Right lobe of liver (tissue), 4 donors: ENCODE measurements around the gene EXOSC7.

Experiments
- CTCF ChIP-seq, 4 donors: fragments of 200-600 bp in 3 of 4; fragments of 450-650 bp in 1 of 4; IDR thresholded peaks; one replicate each; pipeline versions ENCODE4 v1.5.1 to v1.8.0; 2016 to 2022; ENCODE audit warnings: antibody characterized with exemption in 4 of 4, mild to moderate bottlenecking in 2 of 4
- POLR2A ChIP-seq: fragments of 450-650 bp; IDR thresholded peaks from one replicate; pipeline ENCODE4 v1.6.1; 2017; ENCODE audit warnings: antibody characterized with exemption, mild to moderate bottlenecking
- donor health status: DM: no; HTN: no; CAD: no.
- donor health status: DM: no; HTN: no; CAD: no.
- donor health status: DM: no; HTN: yes; CAD: no.

DNA sequence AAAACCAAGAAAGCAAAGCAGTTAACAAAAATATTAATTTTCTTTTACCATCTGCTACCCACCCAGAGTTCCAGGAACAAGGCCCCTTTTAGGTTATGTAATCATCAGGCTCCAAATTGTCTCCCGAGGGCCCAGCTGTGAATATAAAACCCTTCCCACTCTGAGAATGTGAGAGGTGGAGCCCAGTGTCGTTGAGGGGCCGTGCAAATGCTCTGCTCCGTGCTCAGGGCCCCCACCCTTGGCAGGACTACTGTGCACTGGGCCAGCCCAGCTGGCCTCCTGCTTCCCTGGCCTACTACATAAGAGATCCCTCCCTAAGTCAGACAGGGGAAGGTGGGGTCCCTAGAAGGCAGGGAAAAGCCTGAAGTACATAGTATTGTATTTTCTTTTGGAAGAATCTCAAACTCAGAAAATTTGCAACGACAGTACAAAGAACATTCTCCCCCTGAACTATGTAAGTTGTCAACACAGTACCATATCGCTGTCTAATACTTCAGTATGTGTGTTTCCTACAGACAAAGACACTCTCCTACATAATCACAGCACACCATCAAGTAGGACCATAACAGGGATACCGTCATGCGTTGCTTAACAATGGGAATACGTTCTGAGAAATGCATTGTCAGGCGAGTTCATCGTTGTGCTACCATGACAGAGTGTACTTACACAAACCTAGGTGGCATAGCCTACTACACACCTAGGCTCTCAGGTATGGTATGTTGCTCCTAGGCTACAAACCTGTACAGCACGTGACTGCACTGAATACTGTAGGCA, 45.7 kb downstream of the EXOSC7 start:
- TF ChIP-seq POLR2A (no peak), CTCF (IDR thresholded peaks at IDR 0.05) (no peak)
